Right lobe of liver (tissue), 4 donors: ENCODE results near the gene C5orf34.

Source experiments
- CTCF ChIP-seq, 4 donors: fragments of 200-600 bp in 3 of 4; fragments of 450-650 bp in 1 of 4; IDR thresholded peaks; one replicate each; pipeline versions ENCODE4 v1.5.1 to v1.8.0; 2016 to 2022; ENCODE audit warnings: antibody characterized with exemption in 4 of 4, mild to moderate bottlenecking in 2 of 4
- POLR2A ChIP-seq: fragments of 450-650 bp; IDR thresholded peaks from one replicate; pipeline ENCODE4 v1.6.1; 2017; ENCODE audit warnings: antibody characterized with exemption, mild to moderate bottlenecking
- donor health status: DM: no; HTN: no; CAD: no.
- donor health status: DM: no; HTN: no; CAD: no.
- donor health status: DM: no; HTN: yes; CAD: no.

- TF ChIP-seq CTCF (IDR thresholded peaks at IDR 0.05) (no peak), POLR2A (no peak)
These were observed 36.8 kb upstream of the C5orf34 start for GRCh38 chr5:43551731-43552130.
